ENCODE results near the gene EFNA2. TPM values are rescaled to one million over a fixed set of nuclear protein-coding genes. Genes with fewer than 3 reads are reported as not detected.

EFNA2 gene
- polyA plus RNA-seq, 1 donor (not counting 4 experiments of a cell fraction or from before 2014, with no cell fraction given): not detected

GRCh38 chr19:1312767-1313694, 27.4 kb downstream of the EFNA2 start:
- Histone ChIP-seq H3K4me2 (ENCODE audit: control insufficient read depth, extremely low read depth, insufficient read depth, low read depth, low read length) (peak overlapping the region; percentile 69), H3K79me2 (ENCODE audit: control insufficient read depth, insufficient read depth, low read length) (no peaks in the 10 kb centered on the region), H3K36me3 (ENCODE audit: control insufficient read depth in 2 of 2, extremely low read depth in 1 of 2, insufficient read depth in 2 of 2, low read length in 2 of 2) (no peaks in the 10 kb centered on the region), H3K4me1 (ENCODE audit: control insufficient read depth, extremely low read depth, insufficient read depth, low read length) (peaks cover 18% of the 10 kb centered on the region), H3K27me3 (ENCODE audit: control insufficient read depth, extremely low read depth, insufficient read depth, low read length) (peaks cover 22% of the 10 kb centered on the region), H3K27ac (ENCODE audit: control insufficient read depth, insufficient read depth, low read length) (no peak overlapping the region), H3K4me3 (ENCODE audit: control insufficient read depth in 2 of 3, extremely low read depth in 1 of 3, insufficient read depth in 2 of 3, low read depth in 1 of 3, low read length in 3 of 3) (no peak overlapping the region), H4K20me1 (ENCODE audit: control insufficient read depth, extremely low read depth, insufficient read depth, low read length) (no peaks in the 10 kb centered on the region), H3K9me3 (ENCODE audit: control insufficient read depth, low read depth, low read length) (no peaks in the 10 kb centered on the region), H3K9ac (ENCODE audit: control insufficient read depth, extremely low read depth, insufficient read depth, low read length) (no peak overlapping the region), H2AFZ (ENCODE audit: control insufficient read depth, low read length) (no peak overlapping the region), H3K9me1 (ENCODE audit: control insufficient read depth, extremely low read depth, insufficient read depth, low read length) (no peaks in the 10 kb centered on the region)
- peak; percentile 36 for FAIRE-seq
- DNase-seq (ENCODE audit: low read depth, low spot score): no peak
- dilution Hi-C loops (cut with MboI; ENCODE audit: extremely low pct_ligation_motif_present, low sequenced_read_pairs): no loop called here
- TF ChIP-seq CTCF (optimal IDR thresholded peaks at IDR 0.05 in 1 of 3, IDR thresholded peaks at IDR 0.05 in 1 of 3, conservative IDR thresholded peaks at IDR 0.05 in 1 of 3; ENCODE audit: extremely low read depth in 1 of 3, insufficient read depth in 2 of 3, low read length in 3 of 3): peak in 1 of 3 experiments; percentile 2
- no peak for TF ChIP-seq EZH2 (IDR thresholded peaks at IDR 0.05; ENCODE audit: low read length)

GRCh38 chr19:1313695-1314613, 28.3 kb downstream of the EFNA2 start:
- no peak for DNase-seq (ENCODE audit: low read depth, low spot score)
- no peak overlapping the region for H3K9ac ChIP-seq (ENCODE audit: control insufficient read depth, extremely low read depth, insufficient read depth, low read length)
- dilution Hi-C loops (cut with MboI; ENCODE audit: extremely low pct_ligation_motif_present, low sequenced_read_pairs): no loop called here
- H4K20me1 ChIP-seq (ENCODE audit: control insufficient read depth, extremely low read depth, insufficient read depth, low read length): no peaks in the 10 kb centered on the region
- peak; percentile 68 for FAIRE-seq
- no peak overlapping the region for H3K27ac ChIP-seq (ENCODE audit: control insufficient read depth, insufficient read depth, low read length)
- peak overlapping the region; percentile 69 for H3K4me2 ChIP-seq (ENCODE audit: control insufficient read depth, extremely low read depth, insufficient read depth, low read depth, low read length)
- H3K9me3 ChIP-seq (ENCODE audit: control insufficient read depth, low read depth, low read length): no peaks in the 10 kb centered on the region
- no peaks in the 10 kb centered on the region for H3K9me1 ChIP-seq (ENCODE audit: control insufficient read depth, extremely low read depth, insufficient read depth, low read length)
- H2AFZ ChIP-seq (ENCODE audit: control insufficient read depth, low read length): peak overlapping the region; percentile 9
- H3K4me1 ChIP-seq (ENCODE audit: control insufficient read depth, extremely low read depth, insufficient read depth, low read length): peaks cover 18% of the 10 kb centered on the region
- TF ChIP-seq EZH2 (IDR thresholded peaks at IDR 0.05; ENCODE audit: low read length) (no peak), CTCF (optimal IDR thresholded peaks at IDR 0.05 in 1 of 3, IDR thresholded peaks at IDR 0.05 in 1 of 3, conservative IDR thresholded peaks at IDR 0.05 in 1 of 3; ENCODE audit: extremely low read depth in 1 of 3, insufficient read depth in 2 of 3, low read length in 3 of 3) (no peak)
- peaks cover 31% of the 10 kb centered on the region for H3K27me3 ChIP-seq (ENCODE audit: control insufficient read depth, extremely low read depth, insufficient read depth, low read length)
- H3K36me3 ChIP-seq (ENCODE audit: control insufficient read depth in 2 of 2, extremely low read depth in 1 of 2, insufficient read depth in 2 of 2, low read length in 2 of 2): no peaks in the 10 kb centered on the region
- no peak overlapping the region for H3K4me3 ChIP-seq (ENCODE audit: control insufficient read depth in 2 of 3, extremely low read depth in 1 of 3, insufficient read depth in 2 of 3, low read depth in 1 of 3, low read length in 3 of 3)
- no peaks in the 10 kb centered on the region for H3K79me2 ChIP-seq (ENCODE audit: control insufficient read depth, insufficient read depth, low read length)
